Neural cell (in vitro differentiated cells): ENCODE results near the gene FEN1. TPM values are rescaled to one million over a fixed set of nuclear protein-coding genes. Genes with fewer than 3 reads are reported as not detected.

Experiments
- H2AFZ ChIP-seq: fragments of 200-600, 300-800 bp; sonication (generic), shearing (Covaris generic); 2 replicates; pipeline ENCODE4 v1.6.0; 2014; ENCODE audit warnings: low read depth, mild to moderate bottlenecking, antibody characterized with exemption, low read length, moderate library complexity
- H3F3A ChIP-seq: fragments of 200-600 bp; shearing (Covaris generic); 2 replicates; pipeline ENCODE4 v1.6.1; 2016; ENCODE audit warnings: mild to moderate bottlenecking, moderate library complexity, mixed read lengths, antibody characterized with exemption, low read length; ENCODE audit not compliant: insufficient read depth, poor library complexity, severe bottlenecking
- H3K27ac ChIP-seq: fragments of 200-600, 300-800 bp; sonication (generic), shearing (Covaris generic); 2 replicates; pipeline ENCODE4 v1.5.1; 2014; ENCODE audit warnings: mild to moderate bottlenecking, low read length, moderate library complexity
- H3K27me3 ChIP-seq: fragments of 300-800, 200-600 bp; sonication (generic), shearing (Covaris generic); 2 replicates; pipeline ENCODE4 v1.6.0; 2014; ENCODE audit warnings: mild to moderate bottlenecking, low read depth, low read length, moderate library complexity; ENCODE audit not compliant: insufficient read depth
- H3K36me3 ChIP-seq: fragments of 300-800, 200-600 bp; sonication (generic), shearing (Covaris generic); 2 replicates; pipeline ENCODE4 v1.5.1; 2014; ENCODE audit warnings: mild to moderate bottlenecking, antibody characterized with exemption, low read length, moderate library complexity; ENCODE audit not compliant: insufficient read depth
- H3K4me2 ChIP-seq: fragments of 300-800, 200-600 bp; sonication (generic), shearing (Covaris generic); 2 replicates; pipeline ENCODE4 v1.6.0; 2014; ENCODE audit warnings: mild to moderate bottlenecking, low read length
- H3K4me3 ChIP-seq: fragments of 300-800, 200-600 bp; sonication (generic), shearing (Covaris generic); 2 replicates; pipeline ENCODE4 v1.5.1; 2014; ENCODE audit warnings: mild to moderate bottlenecking, low read length, moderate library complexity
- H3K79me2 ChIP-seq: fragments of 200-600 bp; shearing (Covaris generic); replicated peaks from 2 replicates; pipeline ENCODE4 v1.6.0; 2014; ENCODE audit warnings: mild to moderate bottlenecking, low read length, moderate library complexity; ENCODE audit not compliant: insufficient read depth
- H3K9ac ChIP-seq: fragments of 300-800, 200-600 bp; sonication (generic), shearing (Covaris generic); 2 replicates; pipeline ENCODE4 v1.6.1; 2016; ENCODE audit warnings: mild to moderate bottlenecking, low read length, mixed read lengths
- H3K9me2 ChIP-seq: fragments of 200-600 bp; shearing (Covaris generic); 2 replicates; pipeline ENCODE4 v1.6.1; 2016; ENCODE audit warnings: mild to moderate bottlenecking, low read length, mixed read lengths; ENCODE audit not compliant: insufficient read depth
- H3K9me3 ChIP-seq: fragments of 200-600, 300-800 bp; sonication (generic), shearing (Covaris generic); 2 replicates; pipeline ENCODE4 v1.6.1; 2016; ENCODE audit warnings: mild to moderate bottlenecking, mixed run types, low read length, moderate library complexity, mixed read lengths
- H4K20me1 ChIP-seq: fragments of 200-600 bp; shearing (Covaris generic); 2 replicates; pipeline ENCODE4 v1.6.1; 2016; ENCODE audit warnings: mild to moderate bottlenecking, mixed run types; ENCODE audit not compliant: insufficient read depth
- CTCF ChIP-seq: fragments of 450-650 bp; IDR thresholded peaks from 2 replicates; pipeline ENCODE4 v1.5.1; 2014; ENCODE audit warnings: antibody characterized with exemption, mild to moderate bottlenecking, moderate library complexity; ENCODE audit not compliant: poor library complexity, severe bottlenecking
- EP300 ChIP-seq: fragments of 450-650 bp; conservative IDR thresholded peaks from 2 replicates; pipeline ENCODE4 v1.6.1; 2014; ENCODE audit warnings: antibody characterized with exemption, mild to moderate bottlenecking, moderate library complexity; ENCODE audit not compliant: poor library complexity, severe bottlenecking
- EZH2 ChIP-seq: fragments of 200-600, 300-800 bp; shearing (Covaris generic), sonication (generic); IDR thresholded peaks from 2 replicates; pipeline ENCODE4 v1.6.1; 2014; ENCODE audit warnings: antibody characterized with exemption, low read length, borderline replicate concordance, mild to moderate bottlenecking; ENCODE audit not compliant: insufficient read depth, poor library complexity, severe bottlenecking
- MXI1 ChIP-seq: fragments of 450-650 bp; conservative IDR thresholded peaks from 2 replicates; pipeline ENCODE4 v1.6.1; 2014; ENCODE audit warnings: antibody characterized with exemption, mild to moderate bottlenecking; ENCODE audit not compliant: poor library complexity, severe bottlenecking
- POLR2AphosphoS5 ChIP-seq: IDR thresholded peaks from 2 replicates; pipeline ENCODE4 v1.6.1; 2012
- RAD21 ChIP-seq: fragments of 450-650 bp; conservative IDR thresholded peaks from 2 replicates; pipeline ENCODE4 v1.6.1; 2014; ENCODE audit warnings: antibody characterized with exemption, mild to moderate bottlenecking, moderate library complexity
- REST ChIP-seq: IDR thresholded peaks from 2 replicates; pipeline ENCODE4 v1.6.1; 2012; ENCODE audit warnings: borderline replicate concordance
- SMC3 ChIP-seq: fragments of 450-650 bp; conservative IDR thresholded peaks from 2 replicates; pipeline ENCODE4 v1.6.1; 2014; ENCODE audit warnings: antibody characterized with exemption, mild to moderate bottlenecking, moderate library complexity; ENCODE audit not compliant: poor library complexity
- TAF1 ChIP-seq: IDR thresholded peaks from 2 replicates; pipeline ENCODE4 v1.6.1; 2012; ENCODE audit warnings: low read depth
- polyA plus RNA-seq: library from polyadenylated mRNA; depleted of rRNA; stranded (reverse); fragments of >200 nt; gene quantifications from 2 replicates; pipeline ENCODE4 v1.2.3, GENCODE V29; 2014

FEN1 gene
- polyA plus RNA-seq, 1 donor from 2014 or later: 27.2 TPM

DNA sequence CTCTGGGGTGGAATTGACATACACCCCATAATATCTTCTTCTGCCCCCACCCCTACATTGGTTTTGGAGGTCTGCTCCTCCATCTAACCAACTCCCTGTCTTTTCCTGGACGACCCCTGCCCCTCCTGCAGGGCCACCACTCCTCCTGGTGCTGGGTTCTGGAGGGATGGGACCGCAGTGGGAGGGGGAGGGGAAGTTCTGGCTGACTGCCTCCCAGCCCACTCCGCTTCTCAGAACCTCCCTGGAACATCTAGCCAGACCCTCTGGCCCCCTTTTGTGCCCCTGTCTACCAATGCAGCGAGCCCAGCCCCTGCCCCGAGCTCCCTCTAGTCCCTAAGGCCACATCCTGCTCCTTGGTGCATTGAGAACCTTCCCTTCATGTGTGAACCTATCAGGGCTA lies 39.0 kb upstream of the FEN1 start:
- no peak overlapping the region for H3K4me2 ChIP-seq
- no peak overlapping the region for H3K4me3 ChIP-seq
- no peaks in the 10 kb centered on the region for H3K9me2 ChIP-seq
- H3K36me3 ChIP-seq: no peaks in the 10 kb centered on the region
- no peak overlapping the region for H3K27ac ChIP-seq
- TF ChIP-seq SMC3: no peak
- no peak for TF ChIP-seq POLR2AphosphoS5
- no peak for TF ChIP-seq RAD21
- TF ChIP-seq REST: no peak
- no peak for TF ChIP-seq CTCF
- TF ChIP-seq TAF1: no peak
- no peak for TF ChIP-seq MXI1
- TF ChIP-seq EP300: no peak
- no peak for TF ChIP-seq EZH2
- peaks cover 15% of the 10 kb centered on the region for H3K27me3 ChIP-seq
- no peaks in the 10 kb centered on the region for H3F3A ChIP-seq
- no peaks in the 10 kb centered on the region for H4K20me1 ChIP-seq
- no peaks in the 10 kb centered on the region for H3K79me2 ChIP-seq
- no peak overlapping the region for H3K9ac ChIP-seq
- H3K9me3 ChIP-seq: no peaks in the 10 kb centered on the region
- H2AFZ ChIP-seq: no peak overlapping the region

- Histone ChIP-seq H3F3A (no peaks in the 10 kb centered on the region), H3K36me3 (no peaks in the 10 kb centered on the region), H3K9me3 (no peaks in the 10 kb centered on the region), H3K4me2 (no peak overlapping the region), H3K27me3 (peaks cover 15% of the 10 kb centered on the region), H3K27ac (no peak overlapping the region), H4K20me1 (no peaks in the 10 kb centered on the region), H3K4me3 (no peak overlapping the region), H3K79me2 (no peaks in the 10 kb centered on the region), H2AFZ (no peak overlapping the region), H3K9me2 (no peaks in the 10 kb centered on the region), H3K9ac (no peak overlapping the region)
- TF ChIP-seq TAF1 (no peak), MXI1 (no peak), REST (no peak), RAD21 (no peak), CTCF (no peak), EP300 (no peak), SMC3 (no peak), POLR2AphosphoS5 (no peak), EZH2 (no peak)
These were observed 37.9 kb upstream of the FEN1 start for GRCh38 chr11:61754534-61755482.
